T-cell (primary cell): ENCODE data around the gene ADGRB3. TPM values are rescaled to one million over a fixed set of nuclear protein-coding genes. Genes with fewer than 3 reads are reported as not detected.

Source experiments
- ATAC-seq, 4 experiments: fragments of 200-7000 bp in 3 of 4; fragments of 150-1000 bp in 1 of 4; cut with Tn5 transposase; replicated peaks in 1 of 4; 1 replicate in 3 of 4; 2 replicates in 1 of 4; pipeline ENCODE4 v1.10.0; 2021; ENCODE audit warnings: moderate library complexity in 3 of 4, mild to moderate bottlenecking in 2 of 4, moderate number of reproducible peaks in 1 of 4
- CTCF ChIA-PET, 2 donors: fragments of 300-600 bp; sonication (Branson Sonifier 250); formaldehyde crosslinking; loops; one replicate each; lab custom pipeline; 2022; ENCODE audit warnings: antibody characterized with exemption in 2 of 2; lab: Charles Lee
- POLR2A ChIA-PET, 2 donors: fragments of 300-600 bp; sonication (Branson Sonifier 250); formaldehyde crosslinking; loops; one replicate each; lab custom pipeline; 2022; ENCODE audit warnings: antibody characterized with exemption in 2 of 2; lab: Charles Lee
- DNase-seq, 35 experiments: peaks; one replicate each; pipeline versions ENCODE4 v3.0.0 to v3.0.0-alpha.2; 2013 to 2023
- H3K27ac ChIP-seq: one replicate; pipeline ENCODE4 v1.5.1; 2013; ENCODE audit warnings: low read length
- H3K27me3 ChIP-seq, 2 experiments: replicated peaks in 1 of 2; 1 replicate in 1 of 2; 2 replicates in 1 of 2; pipeline versions ENCODE4 v1.6.1 to v1.7.0; 2013; ENCODE audit warnings: low read length in 1 of 2, mixed read lengths in 1 of 2; ENCODE audit not compliant: control insufficient read depth in 2 of 2, insufficient read depth in 2 of 2; ENCODE audit errors: extremely low read depth in 1 of 2
- H3K36me3 ChIP-seq, 2 donors: 1 replicate in 1 of 2; 2 replicates in 1 of 2; pipeline versions ENCODE4 v1.6.1 to v1.7.0; 2013; ENCODE audit warnings: low read length in 1 of 2; ENCODE audit not compliant: control insufficient read depth in 2 of 2, insufficient read depth in 1 of 2; ENCODE audit errors: extremely low read depth in 1 of 2
- H3K4me1 ChIP-seq, 2 experiments: 1 replicate in 1 of 2; 2 replicates in 1 of 2; pipeline versions ENCODE4 v1.6.1 to v1.7.0; 2013; ENCODE audit warnings: low read length in 2 of 2, mixed read lengths in 1 of 2; ENCODE audit not compliant: insufficient read depth in 2 of 2, control insufficient read depth in 1 of 2; ENCODE audit errors: extremely low read depth in 1 of 2
- H3K4me3 ChIP-seq, 2 donors: 1 replicate in 1 of 2; 2 replicates in 1 of 2; pipeline versions ENCODE4 v1.5.1 to v1.7.0; 2013; ENCODE audit warnings: mild to moderate bottlenecking in 2 of 2, low read length in 1 of 2, moderate library complexity in 1 of 2; ENCODE audit not compliant: control insufficient read depth in 1 of 2; ENCODE audit errors: extremely low read depth in 1 of 2
- H3K9me3 ChIP-seq: 2 replicates; pipeline ENCODE4 v1.7.0; 2013
- H3K27ac Mint-ChIP-seq, 2 donors: one replicate each; pipeline ENCODE4 v1.8.0; 2020 to 2021; ENCODE audit warnings: mild to moderate bottlenecking in 2 of 2, mixed read lengths in 2 of 2
- H3K27me3 Mint-ChIP-seq, 2 donors: one replicate each; pipeline ENCODE4 v1.8.0; 2021 to 2022; ENCODE audit warnings: mixed read lengths in 2 of 2
- H3K36me3 Mint-ChIP-seq: one replicate; pipeline ENCODE4 v1.8.0; 2021; ENCODE audit warnings: mixed read lengths
- H3K4me1 Mint-ChIP-seq, 3 donors: one replicate each; pipeline ENCODE4 v1.8.0; 2020 to 2022; ENCODE audit warnings: mixed read lengths in 3 of 3, mild to moderate bottlenecking in 1 of 3
- H3K4me3 Mint-ChIP-seq, 3 donors: one replicate each; pipeline ENCODE4 v1.8.0; 2020 to 2022; ENCODE audit warnings: mild to moderate bottlenecking in 3 of 3, mixed read lengths in 3 of 3, moderate library complexity in 3 of 3
- H3K9me3 Mint-ChIP-seq, 3 donors: one replicate each; pipeline ENCODE4 v1.8.0; 2020 to 2022; ENCODE audit warnings: mixed read lengths in 3 of 3
- WGBS: methylation state at CpG from one replicate; pipeline ENCODE4 v1.1.5; 2013; ENCODE audit warnings: missing lambda C conversion rate; ENCODE audit not compliant: insufficient coverage; 5-methylcytosine and 5-hydroxymethylcytosine counted together
- total RNA-seq, 35 experiments: library from RNA in 6 of 35; stranded (reverse) in 6 of 35; fragments of 120-200 nt in 1 of 35; gene quantifications; one replicate each; pipeline versions ENCODE4 v1.2.1 to v1.2.4 and lab custom pipeline; 2013 to 2026

The ADGRB3 gene
- total RNA-seq, 5 donors from 2014 or later (not counting 1 experiment from before 2014, with no cell fraction given) = not detected

- no peaks in the 10 kb centered on the region for H3K4me1 Mint-ChIP-seq
- H3K4me3 Mint-ChIP-seq = no peak overlapping the region
- H3K9me3 Mint-ChIP-seq = peaks cover 0 to 2% (median 0%) of the 10 kb centered on the region in 3 donors
- ATAC-seq (no peak), DNase-seq (no peak)
- H3K27ac Mint-ChIP-seq = no peak overlapping the region
- Histone ChIP-seq H3K36me3 (no peaks in the 10 kb centered on the region), H3K27me3 (no peaks in the 10 kb centered on the region), H3K9me3 (no peaks in the 10 kb centered on the region), H3K4me1 (no peaks in the 10 kb centered on the region), H3K27ac (no peak overlapping the region), H3K4me3 (no peak overlapping the region)
- WGBS = no CpG with 5 or more reads among the region's 1 CpG
- ChIA-PET CTCF (interaction anchor here in 1 of 2 donors (0.6 kb wide), 1 partner anchor 1144 kb away, joined by 3 read pairs; no protein-coding TSS in a partner anchor), POLR2A (no interaction called here)
- H3K27me3 Mint-ChIP-seq = no peaks in the 10 kb centered on the region
- H3K36me3 Mint-ChIP-seq = no peaks in the 10 kb centered on the region
These were observed 62.3 kb downstream of the ADGRB3 start for GRCh38 chr6:68697394-68697793.

GRCh38 chr6:68701159-68701558, 66.1 kb downstream of the ADGRB3 start:
- CTCF ChIA-PET = no interaction called here
- Mint-ChIP-seq H3K9me3 (peaks cover 0 to 2% (median 0%) of the 10 kb centered on the region in 3 donors), H3K27me3 (no peaks in the 10 kb centered on the region), H3K4me1 (no peaks in the 10 kb centered on the region), H3K27ac (no peak overlapping the region), H3K4me3 (no peak overlapping the region), H3K36me3 (no peaks in the 10 kb centered on the region)
- no peak for DNase-seq
- Histone ChIP-seq H3K27me3 (no peaks in the 10 kb centered on the region), H3K27ac (no peak overlapping the region), H3K4me1 (no peaks in the 10 kb centered on the region), H3K9me3 (no peaks in the 10 kb centered on the region), H3K36me3 (no peaks in the 10 kb centered on the region), H3K4me3 (no peak overlapping the region)
- no peak for ATAC-seq
- POLR2A ChIA-PET = no interaction called here
- WGBS = 100% methylated on average over 2 of the region's 4 CpGs

GRCh38 chr6:68704485-68704884, 69.4 kb downstream of the ADGRB3 start:
- POLR2A ChIA-PET = no interaction called here
- H3K4me1 ChIP-seq = no peaks in the 10 kb centered on the region
- Mint-ChIP-seq H3K36me3 (no peaks in the 10 kb centered on the region), H3K9me3 (peaks cover 0 to 2% (median 0%) of the 10 kb centered on the region in 3 donors), H3K27me3 (no peaks in the 10 kb centered on the region), H3K4me3 (no peak overlapping the region), H3K4me1 (no peaks in the 10 kb centered on the region), H3K27ac (no peak overlapping the region)
- DNase-seq (no peak), ATAC-seq (no peak)
- CTCF ChIA-PET = interaction anchor here in 1 of 2 donors (0.6 kb wide), 1 partner anchor 441 kb away, joined by 3 read pairs; no protein-coding TSS in a partner anchor
- H3K27me3 ChIP-seq = no peaks in the 10 kb centered on the region
- H3K36me3 ChIP-seq = no peaks in the 10 kb centered on the region
- H3K9me3 ChIP-seq = no peaks in the 10 kb centered on the region
- no peak overlapping the region for H3K27ac ChIP-seq
- no peak overlapping the region for H3K4me3 ChIP-seq

- H3K4me1 Mint-ChIP-seq = no peaks in the 10 kb centered on the region
- no peaks in the 10 kb centered on the region for H3K9me3 Mint-ChIP-seq
- Histone ChIP-seq H3K4me3 (no peak overlapping the region), H3K36me3 (no peaks in the 10 kb centered on the region), H3K9me3 (no peaks in the 10 kb centered on the region), H3K4me1 (no peaks in the 10 kb centered on the region), H3K27me3 (no peaks in the 10 kb centered on the region), H3K27ac (no peak overlapping the region)
- ChIA-PET CTCF (no interaction called here), POLR2A (no interaction called here)
- no CpG with 5 or more reads among the region's 2 CpGs for WGBS
- DNase-seq (no peak), ATAC-seq (no peak)
- H3K27ac Mint-ChIP-seq = no peak overlapping the region
- H3K27me3 Mint-ChIP-seq = no peaks in the 10 kb centered on the region
- no peaks in the 10 kb centered on the region for H3K36me3 Mint-ChIP-seq
- no peak overlapping the region for H3K4me3 Mint-ChIP-seq
These were observed 74.0 kb downstream of the ADGRB3 start for GRCh38 chr6:68709091-68709490.

GRCh38 chr6:68709882-68710281, 74.8 kb downstream of the ADGRB3 start:
- Histone ChIP-seq H3K27me3 (no peaks in the 10 kb centered on the region), H3K9me3 (no peaks in the 10 kb centered on the region), H3K27ac (no peak overlapping the region), H3K4me3 (no peak overlapping the region), H3K4me1 (no peaks in the 10 kb centered on the region), H3K36me3 (no peaks in the 10 kb centered on the region)
- no peak overlapping the region for H3K27ac Mint-ChIP-seq
- H3K36me3 Mint-ChIP-seq = no peaks in the 10 kb centered on the region
- ATAC-seq (no peak), DNase-seq (no peak)
- CTCF ChIA-PET = no interaction called here
- POLR2A ChIA-PET = no interaction called here
- H3K27me3 Mint-ChIP-seq = no peaks in the 10 kb centered on the region
- no peaks in the 10 kb centered on the region for H3K9me3 Mint-ChIP-seq
- H3K4me3 Mint-ChIP-seq = no peak overlapping the region
- H3K4me1 Mint-ChIP-seq = no peaks in the 10 kb centered on the region

GRCh38 chr6:68710496-68710895, 75.4 kb downstream of the ADGRB3 start:
- Histone ChIP-seq H3K27me3 (no peaks in the 10 kb centered on the region), H3K4me1 (no peaks in the 10 kb centered on the region), H3K27ac (no peak overlapping the region), H3K4me3 (no peak overlapping the region), H3K36me3 (no peaks in the 10 kb centered on the region), H3K9me3 (no peaks in the 10 kb centered on the region)
- no CpG with 5 or more reads among the region's 3 CpGs for WGBS
- Mint-ChIP-seq H3K27me3 (no peaks in the 10 kb centered on the region), H3K4me3 (no peak overlapping the region), H3K4me1 (no peaks in the 10 kb centered on the region), H3K36me3 (no peaks in the 10 kb centered on the region), H3K9me3 (no peaks in the 10 kb centered on the region), H3K27ac (no peak overlapping the region)
- DNase-seq = no peak
- ATAC-seq = no peak
- ChIA-PET POLR2A (no interaction called here), CTCF (no interaction called here)

- Mint-ChIP-seq H3K4me3 (no peak overlapping the region), H3K36me3 (no peaks in the 10 kb centered on the region), H3K27ac (no peak overlapping the region), H3K4me1 (no peaks in the 10 kb centered on the region), H3K9me3 (no peaks in the 10 kb centered on the region), H3K27me3 (no peaks in the 10 kb centered on the region)
- Histone ChIP-seq H3K27ac (no peak overlapping the region), H3K9me3 (no peaks in the 10 kb centered on the region), H3K36me3 (no peaks in the 10 kb centered on the region), H3K4me1 (no peaks in the 10 kb centered on the region), H3K27me3 (no peaks in the 10 kb centered on the region), H3K4me3 (no peak overlapping the region)
- DNase-seq (no peak), ATAC-seq (no peak)
- WGBS = 40% methylated on average over 1 of the region's 3 CpGs
- ChIA-PET POLR2A (no interaction called here), CTCF (no interaction called here)
These were observed 75.8 kb downstream of the ADGRB3 start for GRCh38 chr6:68710916-68711315.
